Measurements from ENCODE around the gene UNK.

DNA sequence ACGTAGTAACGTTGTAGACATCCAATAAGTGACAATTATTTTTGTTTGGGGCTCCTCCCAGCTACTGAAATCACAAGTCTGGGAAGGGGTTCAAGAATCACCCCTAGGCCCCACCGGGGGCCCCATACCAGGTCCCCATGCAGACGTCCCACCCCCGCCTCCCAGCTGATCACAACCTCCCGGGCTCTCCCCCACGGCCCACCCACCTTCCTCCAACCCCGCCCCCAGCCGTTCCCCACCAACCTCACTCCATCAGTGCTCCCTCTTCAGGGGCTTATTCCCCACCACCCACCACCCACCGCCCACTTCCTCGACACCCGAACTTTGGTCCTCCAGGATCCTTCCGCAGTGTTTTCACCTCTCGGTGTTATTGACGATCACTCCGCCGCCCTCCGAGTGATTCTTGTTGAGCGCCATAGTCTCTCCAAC lies 70.3 kb downstream of the UNK start:
- TF ChIP-seq, protein P1, sequence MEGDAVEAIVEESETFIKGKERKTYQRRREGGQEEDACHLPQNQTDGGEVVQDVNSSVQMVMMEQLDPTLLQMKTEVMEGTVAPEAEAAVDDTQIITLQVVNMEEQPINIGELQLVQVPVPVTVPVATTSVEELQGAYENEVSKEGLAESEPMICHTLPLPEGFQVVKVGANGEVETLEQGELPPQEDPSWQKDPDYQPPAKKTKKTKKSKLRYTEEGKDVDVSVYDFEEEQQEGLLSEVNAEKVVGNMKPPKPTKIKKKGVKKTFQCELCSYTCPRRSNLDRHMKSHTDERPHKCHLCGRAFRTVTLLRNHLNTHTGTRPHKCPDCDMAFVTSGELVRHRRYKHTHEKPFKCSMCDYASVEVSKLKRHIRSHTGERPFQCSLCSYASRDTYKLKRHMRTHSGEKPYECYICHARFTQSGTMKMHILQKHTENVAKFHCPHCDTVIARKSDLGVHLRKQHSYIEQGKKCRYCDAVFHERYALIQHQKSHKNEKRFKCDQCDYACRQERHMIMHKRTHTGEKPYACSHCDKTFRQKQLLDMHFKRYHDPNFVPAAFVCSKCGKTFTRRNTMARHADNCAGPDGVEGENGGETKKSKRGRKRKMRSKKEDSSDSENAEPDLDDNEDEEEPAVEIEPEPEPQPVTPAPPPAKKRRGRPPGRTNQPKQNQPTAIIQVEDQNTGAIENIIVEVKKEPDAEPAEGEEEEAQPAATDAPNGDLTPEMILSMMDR (IDR thresholded peaks at IDR 0.05) = no peak
- TF ChIP-seq POLR2A (IDR thresholded peaks at IDR 0.05) = no peak

Measured in right lobe of liver (tissue), 4 donors.